Measurements from ENCODE around the gene PNPLA1. TPM values are rescaled to one million over a fixed set of nuclear protein-coding genes. Genes with fewer than 3 reads are reported as not detected.

Gene PNPLA1
- total RNA-seq, 1 donor from 2014 or later: not detected

- H3K27me3 Mint-ChIP-seq (ENCODE audit: low read depth): no peaks in the 10 kb centered on the region
- no peak for TF ChIP-seq CTCF (IDR thresholded peaks at IDR 0.05)
- no peaks in the 10 kb centered on the region for H3K36me3 Mint-ChIP-seq (ENCODE audit: low read depth)
- DNase-seq (ENCODE audit: low spot score): no peak
- H3K4me3 Mint-ChIP-seq (ENCODE audit: unreplicated experiment): no peak overlapping the region
- no peaks in the 10 kb centered on the region for H3K9me3 Mint-ChIP-seq (ENCODE audit: low read depth)
- peaks cover 7% of the 10 kb centered on the region for H3K4me1 Mint-ChIP-seq (ENCODE audit: low read depth)
- H3K27ac Mint-ChIP-seq (ENCODE audit: unreplicated experiment): no peak overlapping the region
Observed at GRCh38 chr6:36246506-36247268, 23.2 kb upstream of the PNPLA1 start.

- Mint-ChIP-seq H3K4me3 (ENCODE audit: unreplicated experiment) (no peak overlapping the region), H3K4me1 (ENCODE audit: low read depth) (peaks cover 6% of the 10 kb centered on the region), H3K36me3 (ENCODE audit: low read depth) (no peaks in the 10 kb centered on the region), H3K27me3 (ENCODE audit: low read depth) (no peaks in the 10 kb centered on the region), H3K9me3 (ENCODE audit: low read depth) (no peaks in the 10 kb centered on the region), H3K27ac (ENCODE audit: unreplicated experiment) (no peak overlapping the region)
- DNase-seq (ENCODE audit: low spot score): no peak
- no peak for TF ChIP-seq CTCF (IDR thresholded peaks at IDR 0.05)
Observed at GRCh38 chr6:36247693-36248092, 22.2 kb upstream of the PNPLA1 start.

GRCh38 chr6:36248980-36249379, 20.9 kb upstream of the PNPLA1 start:
- peak; percentile 22 for TF ChIP-seq CTCF (IDR thresholded peaks at IDR 0.05)
- no peak for DNase-seq (ENCODE audit: low spot score)
- no peaks in the 10 kb centered on the region for H3K36me3 Mint-ChIP-seq (ENCODE audit: low read depth)
- no peak overlapping the region for H3K27ac Mint-ChIP-seq (ENCODE audit: unreplicated experiment)
- peaks cover 6% of the 10 kb centered on the region for H3K4me1 Mint-ChIP-seq (ENCODE audit: low read depth)
- H3K27me3 Mint-ChIP-seq (ENCODE audit: low read depth): no peaks in the 10 kb centered on the region
- H3K4me3 Mint-ChIP-seq (ENCODE audit: unreplicated experiment): no peak overlapping the region
- no peaks in the 10 kb centered on the region for H3K9me3 Mint-ChIP-seq (ENCODE audit: low read depth)

GRCh38 chr6:36249536-36249935, 20.3 kb upstream of the PNPLA1 start:
- H3K4me3 Mint-ChIP-seq (ENCODE audit: unreplicated experiment): no peak overlapping the region
- H3K4me1 Mint-ChIP-seq (ENCODE audit: low read depth): peaks cover 6% of the 10 kb centered on the region
- H3K27me3 Mint-ChIP-seq (ENCODE audit: low read depth): no peaks in the 10 kb centered on the region
- H3K27ac Mint-ChIP-seq (ENCODE audit: unreplicated experiment): no peak overlapping the region
- H3K36me3 Mint-ChIP-seq (ENCODE audit: low read depth): no peaks in the 10 kb centered on the region
- TF ChIP-seq CTCF (IDR thresholded peaks at IDR 0.05): no peak
- H3K9me3 Mint-ChIP-seq (ENCODE audit: low read depth): no peaks in the 10 kb centered on the region
- no peak for DNase-seq (ENCODE audit: low spot score)

- H3K9me3 Mint-ChIP-seq (ENCODE audit: low read depth): peaks cover 5% of the 10 kb centered on the region
- H3K4me3 Mint-ChIP-seq (ENCODE audit: unreplicated experiment): no peak overlapping the region
- no peak for DNase-seq (ENCODE audit: low spot score)
Observed at GRCh38 chr6:36252005-36252404, 17.9 kb upstream of the PNPLA1 start.

More at GRCh38 chr6:36252005-36252404, 17.9 kb upstream of the PNPLA1 start:
- H3K27ac Mint-ChIP-seq (ENCODE audit: unreplicated experiment): no peak overlapping the region
- no peaks in the 10 kb centered on the region for H3K27me3 Mint-ChIP-seq (ENCODE audit: low read depth)
- TF ChIP-seq CTCF (IDR thresholded peaks at IDR 0.05): no peak
- H3K4me1 Mint-ChIP-seq (ENCODE audit: low read depth): peaks cover 6% of the 10 kb centered on the region
- no peaks in the 10 kb centered on the region for H3K36me3 Mint-ChIP-seq (ENCODE audit: low read depth)

Measured in chondrocyte (in vitro differentiated cells).